Mucosa of stomach (tissue), 1 donor: ENCODE data around the gene MTA2.

Experiments
- H3K27me3 ChIP-seq: one replicate; pipeline ENCODE4 v1.7.0; 2013; ENCODE audit warnings: mild to moderate bottlenecking, low read length; ENCODE audit not compliant: control insufficient read depth, insufficient read depth
- H3K36me3 ChIP-seq: one replicate; pipeline ENCODE4 v1.7.0; 2013; ENCODE audit warnings: low read length; ENCODE audit not compliant: control insufficient read depth, insufficient read depth
- H3K4me1 ChIP-seq: one replicate; pipeline ENCODE4 v1.7.0; 2013; ENCODE audit warnings: mild to moderate bottlenecking, low read length; ENCODE audit not compliant: control insufficient read depth, insufficient read depth
- H3K4me3 ChIP-seq: one replicate; pipeline ENCODE4 v1.7.0; 2013; ENCODE audit warnings: low read length
- H3K9ac ChIP-seq: one replicate; pipeline ENCODE4 v1.7.0; 2013; ENCODE audit warnings: mild to moderate bottlenecking, low read length, moderate library complexity
- H3K9me3 ChIP-seq: one replicate; pipeline ENCODE4 v1.7.0; 2013; ENCODE audit warnings: mild to moderate bottlenecking, low read length, moderate library complexity; ENCODE audit not compliant: control insufficient read depth
- donor health status: Pancreatic carcinoma.

The MTA2 gene

GRCh38 chr11:62610814-62611704, 9.4 kb upstream of the MTA2 start:
- H3K36me3 ChIP-seq: no peaks in the 10 kb centered on the region

GRCh38 chr11:62610403-62610802, 8.7 kb upstream of the MTA2 start:
- no peak overlapping the region for H3K9ac ChIP-seq
- H3K27me3 ChIP-seq: no peaks in the 10 kb centered on the region
- H3K36me3 ChIP-seq: no peaks in the 10 kb centered on the region
- no peak overlapping the region for H3K4me3 ChIP-seq
- H3K4me1 ChIP-seq: peaks cover 32% of the 10 kb centered on the region
- H3K9me3 ChIP-seq: no peaks in the 10 kb centered on the region

More at GRCh38 chr11:62610814-62611704, 9.4 kb upstream of the MTA2 start:
- H3K4me3 ChIP-seq: no peak overlapping the region
- H3K9me3 ChIP-seq: no peaks in the 10 kb centered on the region
- no peaks in the 10 kb centered on the region for H3K27me3 ChIP-seq
- H3K9ac ChIP-seq: peak overlapping the region; percentile 86
- peaks cover 32% of the 10 kb centered on the region for H3K4me1 ChIP-seq

- Histone ChIP-seq H3K36me3 (no peaks in the 10 kb centered on the region), H3K9ac (no peak overlapping the region), H3K27me3 (no peaks in the 10 kb centered on the region), H3K9me3 (no peaks in the 10 kb centered on the region), H3K4me1 (peaks cover 22% of the 10 kb centered on the region), H3K4me3 (no peak overlapping the region)
Measured at GRCh38 chr11:62608776-62609175, 7.1 kb upstream of the MTA2 start.

GRCh38 chr11:62607714-62608113, 6.0 kb upstream of the MTA2 start:
- Histone ChIP-seq H3K4me1 (peaks cover 18% of the 10 kb centered on the region), H3K36me3 (no peaks in the 10 kb centered on the region)

GRCh38 chr11:62605902-62606301, 4.2 kb upstream of the MTA2 start:
- Histone ChIP-seq H3K9me3 (no peaks in the 10 kb centered on the region), H3K9ac (no peak overlapping the region), H3K27me3 (no peaks in the 10 kb centered on the region), H3K36me3 (no peaks in the 10 kb centered on the region), H3K4me3 (no peak overlapping the region), H3K4me1 (peaks cover 8% of the 10 kb centered on the region)

More at GRCh38 chr11:62607714-62608113, 6.0 kb upstream of the MTA2 start:
- Histone ChIP-seq H3K9me3 (no peaks in the 10 kb centered on the region), H3K9ac (no peak overlapping the region), H3K27me3 (no peaks in the 10 kb centered on the region), H3K4me3 (no peak overlapping the region)

GRCh38 chr11:62605467-62605866, 3.8 kb upstream of the MTA2 start:
- no peaks in the 10 kb centered on the region for H3K36me3 ChIP-seq

GRCh38 chr11:62604460-62605120, 2.9 kb upstream of the MTA2 start:
- no peak overlapping the region for H3K4me3 ChIP-seq

More at GRCh38 chr11:62605467-62605866, 3.8 kb upstream of the MTA2 start:
- Histone ChIP-seq H3K9me3 (no peaks in the 10 kb centered on the region), H3K27me3 (no peaks in the 10 kb centered on the region), H3K9ac (no peak overlapping the region), H3K4me3 (no peak overlapping the region), H3K4me1 (peaks cover 6% of the 10 kb centered on the region)

GRCh38 chr11:62603776-62604299, 2.2 kb upstream of the MTA2 start:
- Histone ChIP-seq H3K36me3 (no peaks in the 10 kb centered on the region), H3K4me1 (peaks cover 22% of the 10 kb centered on the region), H3K9ac (no peak overlapping the region), H3K4me3 (no peak overlapping the region), H3K27me3 (no peaks in the 10 kb centered on the region), H3K9me3 (no peaks in the 10 kb centered on the region)

More at GRCh38 chr11:62604460-62605120, 2.9 kb upstream of the MTA2 start:
- no peaks in the 10 kb centered on the region for H3K36me3 ChIP-seq
- H3K4me1 ChIP-seq: peaks cover 15% of the 10 kb centered on the region
- no peaks in the 10 kb centered on the region for H3K9me3 ChIP-seq
- no peaks in the 10 kb centered on the region for H3K27me3 ChIP-seq
- H3K9ac ChIP-seq: no peak overlapping the region

GRCh38 chr11:62603072-62603408, 1.4 kb upstream of the MTA2 start:
- H3K36me3 ChIP-seq: peaks cover 3% of the 10 kb centered on the region
- H3K4me3 ChIP-seq: no peak overlapping the region
- H3K4me1 ChIP-seq: peaks cover 24% of the 10 kb centered on the region
- no peaks in the 10 kb centered on the region for H3K27me3 ChIP-seq
- H3K9me3 ChIP-seq: no peaks in the 10 kb centered on the region
- peak overlapping the region; percentile 86 for H3K9ac ChIP-seq

- H3K27me3 ChIP-seq: no peaks in the 10 kb centered on the region
- H3K9ac ChIP-seq: peak overlapping the region; percentile 86
- no peaks in the 10 kb centered on the region for H3K9me3 ChIP-seq
- peaks cover 9% of the 10 kb centered on the region for H3K36me3 ChIP-seq
- peak overlapping the region; percentile 77 for H3K4me3 ChIP-seq
- peaks cover 24% of the 10 kb centered on the region for H3K4me1 ChIP-seq
Measured at GRCh38 chr11:62602141-62603071, 741 bp upstream of the MTA2 start.

- Histone ChIP-seq H3K9me3 (no peaks in the 10 kb centered on the region), H3K4me3 (peak overlapping the region; percentile 33), H3K36me3 (peaks cover 11% of the 10 kb centered on the region), H3K9ac (peak overlapping the region; percentile 86), H3K4me1 (peaks cover 24% of the 10 kb centered on the region), H3K27me3 (no peaks in the 10 kb centered on the region)
Measured at GRCh38 chr11:62601122-62601371, 618 bp downstream of the MTA2 start.
